Coronary artery (tissue), 2 donors: ENCODE measurements around the gene DDX51.

Experiments used
- DNase-seq: peaks from one replicate; pipeline ENCODE4 v3.0.0-alpha.2; 2017; ENCODE audit warnings: low spot score
- H3K27ac ChIP-seq, 2 donors: fragments of 200-600 bp; sonication (generic); one replicate each; pipeline ENCODE4 v1.5.1; 2016 to 2019
- H3K4me3 ChIP-seq: fragments of 200-600 bp; sonication (generic); 2 replicates; pipeline ENCODE4 v1.5.1; 2016; ENCODE audit warnings: mild to moderate bottlenecking, moderate library complexity
- TF ChIP-seq, protein P1 (sequence below): fragments of 200-600 bp; sonication (generic); IDR thresholded peaks from one replicate; pipeline ENCODE4 v1.5.1; 2019; ENCODE audit warnings: antibody characterized with exemption

Gene DDX51, protein sequence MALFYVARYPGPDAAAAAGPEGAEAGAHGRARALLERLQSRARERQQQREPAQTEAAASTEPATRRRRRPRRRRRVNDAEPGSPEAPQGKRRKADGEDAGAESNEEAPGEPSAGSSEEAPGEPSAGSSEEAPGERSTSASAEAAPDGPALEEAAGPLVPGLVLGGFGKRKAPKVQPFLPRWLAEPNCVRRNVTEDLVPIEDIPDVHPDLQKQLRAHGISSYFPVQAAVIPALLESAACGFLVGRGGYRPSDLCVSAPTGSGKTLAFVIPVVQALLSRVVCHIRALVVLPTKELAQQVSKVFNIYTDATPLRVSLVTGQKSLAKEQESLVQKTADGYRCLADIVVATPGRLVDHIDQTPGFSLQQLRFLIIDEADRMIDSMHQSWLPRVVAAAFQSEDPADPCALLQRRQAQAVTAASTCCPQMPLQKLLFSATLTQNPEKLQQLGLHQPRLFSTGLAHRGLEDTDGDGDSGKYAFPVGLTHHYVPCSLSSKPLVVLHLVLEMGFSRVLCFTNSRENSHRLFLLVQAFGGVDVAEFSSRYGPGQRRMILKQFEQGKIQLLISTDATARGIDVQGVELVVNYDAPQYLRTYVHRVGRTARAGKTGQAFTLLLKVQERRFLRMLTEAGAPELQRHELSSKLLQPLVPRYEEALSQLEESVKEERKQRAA

DNA sequence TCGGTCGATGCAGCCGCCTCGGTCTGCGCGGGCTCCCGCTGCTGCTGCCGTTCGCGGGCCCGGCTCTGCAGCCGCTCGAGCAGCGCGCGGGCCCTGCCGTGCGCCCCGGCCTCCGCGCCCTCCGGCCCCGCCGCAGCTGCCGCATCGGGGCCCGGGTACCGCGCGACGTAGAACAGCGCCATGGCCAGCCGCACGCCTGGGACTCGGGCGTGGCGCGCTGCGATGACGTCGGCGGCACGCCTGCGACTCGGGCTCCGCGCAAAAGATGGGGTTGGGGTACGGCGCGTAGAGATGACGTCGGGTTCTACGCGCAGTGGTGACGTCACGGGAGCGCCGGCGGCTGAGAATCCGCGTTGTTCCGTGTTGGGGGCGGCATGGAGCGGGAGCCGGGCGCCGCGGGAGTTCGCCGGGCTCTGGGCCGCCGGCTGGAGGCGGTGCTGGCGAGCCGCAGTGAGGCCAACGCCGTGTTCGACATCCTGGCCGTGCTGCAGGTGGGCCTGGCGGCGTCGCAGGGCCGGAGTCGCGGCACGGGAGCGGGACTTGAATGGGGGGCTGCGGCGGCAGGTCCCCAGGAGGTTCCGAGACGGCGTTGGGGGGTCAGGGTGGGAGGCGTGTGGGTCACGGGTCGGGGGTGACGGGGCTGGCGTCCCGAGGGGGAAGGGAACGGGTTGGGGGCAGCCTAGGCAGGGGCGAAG lies at the start of gene DDX51, which contains the start of gene NOC4L:
TSS of gene DDX51 (minus strand) at position 205 of the 695 bp plus-strand sequence. CDS start at position 182, 23 bp downstream.
TSS of gene NOC4L (plus strand) at position 343 of the 695 bp plus-strand sequence. CDS start at position 375, 32 bp downstream.
- peak within 1 kb of the TSS; percentile 93 for H3K4me3 ChIP-seq
- peak; percentile 93 for DNase-seq
- TF ChIP-seq, protein P1, sequence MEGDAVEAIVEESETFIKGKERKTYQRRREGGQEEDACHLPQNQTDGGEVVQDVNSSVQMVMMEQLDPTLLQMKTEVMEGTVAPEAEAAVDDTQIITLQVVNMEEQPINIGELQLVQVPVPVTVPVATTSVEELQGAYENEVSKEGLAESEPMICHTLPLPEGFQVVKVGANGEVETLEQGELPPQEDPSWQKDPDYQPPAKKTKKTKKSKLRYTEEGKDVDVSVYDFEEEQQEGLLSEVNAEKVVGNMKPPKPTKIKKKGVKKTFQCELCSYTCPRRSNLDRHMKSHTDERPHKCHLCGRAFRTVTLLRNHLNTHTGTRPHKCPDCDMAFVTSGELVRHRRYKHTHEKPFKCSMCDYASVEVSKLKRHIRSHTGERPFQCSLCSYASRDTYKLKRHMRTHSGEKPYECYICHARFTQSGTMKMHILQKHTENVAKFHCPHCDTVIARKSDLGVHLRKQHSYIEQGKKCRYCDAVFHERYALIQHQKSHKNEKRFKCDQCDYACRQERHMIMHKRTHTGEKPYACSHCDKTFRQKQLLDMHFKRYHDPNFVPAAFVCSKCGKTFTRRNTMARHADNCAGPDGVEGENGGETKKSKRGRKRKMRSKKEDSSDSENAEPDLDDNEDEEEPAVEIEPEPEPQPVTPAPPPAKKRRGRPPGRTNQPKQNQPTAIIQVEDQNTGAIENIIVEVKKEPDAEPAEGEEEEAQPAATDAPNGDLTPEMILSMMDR, result no peak
- peak within 1 kb of the TSS; percentile 81 to 93 for H3K27ac ChIP-seq

DNA sequence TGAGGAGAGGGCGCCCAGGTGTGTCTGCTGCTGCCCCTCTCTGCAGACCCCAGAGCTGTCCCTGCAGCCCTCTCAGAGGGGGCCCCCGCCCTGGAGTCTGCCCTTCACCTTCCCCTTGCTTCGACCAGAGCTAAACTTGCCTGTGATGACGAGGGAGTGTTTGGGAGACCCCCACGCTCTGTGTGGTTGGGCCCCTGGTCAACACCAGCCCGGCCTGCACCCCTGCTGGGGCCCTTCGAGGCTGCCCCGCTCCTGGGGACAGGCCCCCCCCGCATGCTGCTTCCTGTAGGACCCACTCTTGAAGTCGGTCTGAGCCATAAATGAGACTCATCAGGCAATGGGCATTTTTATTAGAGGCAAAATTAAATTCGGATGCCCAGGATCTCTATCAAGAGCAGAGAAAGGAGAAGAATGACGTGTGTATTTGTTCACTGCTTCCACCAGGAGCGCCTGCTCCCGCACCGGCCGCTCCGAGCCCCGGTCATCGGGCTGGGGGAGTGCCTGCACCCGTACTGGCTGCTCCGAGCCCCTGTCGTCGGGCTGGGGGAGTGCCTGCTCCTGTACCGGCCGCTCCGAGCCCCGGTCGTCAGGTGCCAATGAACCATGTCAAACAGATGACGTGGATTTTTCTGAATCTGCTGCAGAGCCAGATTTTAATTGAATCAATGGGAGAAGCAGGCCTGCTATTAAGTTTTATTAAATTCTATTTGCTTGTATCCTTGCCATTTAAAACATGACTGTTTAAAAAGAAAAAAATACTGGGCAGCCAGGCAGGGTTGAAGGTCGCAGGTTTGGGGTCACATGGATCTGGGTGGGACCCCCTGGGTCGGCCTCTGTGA lies 47.8 kb upstream of the DDX51 start:
- Histone ChIP-seq H3K27ac (no peak overlapping the region), H3K4me3 (no peak overlapping the region)
- no peak for DNase-seq
- TF ChIP-seq, protein P1, result no peak

DNA sequence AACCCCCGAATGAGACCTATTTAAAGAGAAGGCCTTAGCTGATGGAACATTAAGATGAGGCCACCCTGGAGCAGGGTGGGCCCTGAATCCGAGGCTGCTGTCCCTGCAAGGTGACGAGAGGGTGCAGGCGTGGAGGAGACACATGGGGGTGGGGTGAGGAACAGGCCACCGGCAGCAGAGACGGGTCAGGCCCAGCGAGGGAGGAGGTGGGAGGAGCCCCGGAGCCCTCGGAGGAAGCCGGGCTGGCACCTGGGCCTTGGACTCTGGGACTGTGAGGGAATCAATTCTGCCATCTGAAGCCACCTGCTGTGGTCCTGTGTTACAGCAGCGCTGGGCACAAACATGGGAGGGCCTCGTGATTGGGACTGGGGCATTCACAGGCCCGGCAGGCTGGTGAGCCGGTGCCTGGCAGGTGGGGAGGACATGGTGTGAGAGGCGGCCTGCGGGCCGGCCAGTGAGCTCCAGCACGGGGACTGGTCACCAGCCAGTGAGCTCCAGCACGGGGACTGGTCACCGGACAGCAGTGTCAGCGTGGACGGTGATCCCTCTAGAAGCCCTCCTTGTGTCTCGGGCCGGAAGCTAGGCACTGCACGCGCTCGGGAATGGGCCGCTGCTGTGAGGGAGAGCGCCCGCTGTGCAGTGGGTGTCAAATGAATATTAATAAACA lies 46.8 kb upstream of the DDX51 start:
- TF ChIP-seq, protein P1, result no peak
- DNase-seq, result no peak
- H3K4me3 ChIP-seq, result no peak overlapping the region
- H3K27ac ChIP-seq, result no peak overlapping the region

DNA sequence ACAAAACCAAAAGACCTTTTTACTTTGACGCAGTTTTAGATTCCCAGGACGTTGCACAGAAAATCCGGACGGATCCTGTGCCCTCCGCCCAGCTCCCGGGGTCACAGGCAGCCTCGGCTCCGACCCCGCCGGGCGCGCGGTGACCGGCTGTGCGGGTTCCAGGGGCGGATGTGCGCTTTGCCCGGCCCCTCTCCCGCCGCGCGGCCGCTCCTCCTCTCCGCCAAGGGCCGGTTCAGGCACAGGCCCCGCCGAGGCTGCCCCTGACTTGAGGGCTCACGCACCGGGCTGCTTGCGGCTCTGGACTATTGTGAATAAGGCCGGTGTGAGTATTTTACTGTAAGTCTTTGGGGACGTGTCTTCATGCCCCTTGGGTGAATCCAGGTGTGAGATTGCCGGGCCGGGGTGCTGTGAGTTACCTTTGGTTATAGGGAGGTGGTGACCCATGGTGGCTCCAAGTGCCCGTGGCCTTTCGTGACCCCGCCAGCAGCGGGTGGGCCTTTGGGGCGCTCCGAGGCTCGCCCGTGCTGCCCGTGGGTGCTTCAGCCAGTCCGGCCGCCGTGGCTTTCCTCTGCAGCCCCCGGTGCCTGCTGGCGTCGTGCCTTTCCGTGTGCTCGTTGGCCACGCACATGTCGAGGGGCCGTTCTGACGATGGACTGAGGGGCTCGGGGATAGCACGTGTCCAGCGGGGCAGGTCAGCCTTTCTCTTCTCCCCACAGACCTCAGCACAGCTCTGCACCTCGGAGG lies 46.1 kb upstream of the DDX51 start:
- Histone ChIP-seq H3K27ac (peak overlapping the region; percentile 25 to 87), H3K4me3 (peak overlapping the region; percentile 80)
- no peak for DNase-seq
- TF ChIP-seq, protein P1, result no peak

DNA sequence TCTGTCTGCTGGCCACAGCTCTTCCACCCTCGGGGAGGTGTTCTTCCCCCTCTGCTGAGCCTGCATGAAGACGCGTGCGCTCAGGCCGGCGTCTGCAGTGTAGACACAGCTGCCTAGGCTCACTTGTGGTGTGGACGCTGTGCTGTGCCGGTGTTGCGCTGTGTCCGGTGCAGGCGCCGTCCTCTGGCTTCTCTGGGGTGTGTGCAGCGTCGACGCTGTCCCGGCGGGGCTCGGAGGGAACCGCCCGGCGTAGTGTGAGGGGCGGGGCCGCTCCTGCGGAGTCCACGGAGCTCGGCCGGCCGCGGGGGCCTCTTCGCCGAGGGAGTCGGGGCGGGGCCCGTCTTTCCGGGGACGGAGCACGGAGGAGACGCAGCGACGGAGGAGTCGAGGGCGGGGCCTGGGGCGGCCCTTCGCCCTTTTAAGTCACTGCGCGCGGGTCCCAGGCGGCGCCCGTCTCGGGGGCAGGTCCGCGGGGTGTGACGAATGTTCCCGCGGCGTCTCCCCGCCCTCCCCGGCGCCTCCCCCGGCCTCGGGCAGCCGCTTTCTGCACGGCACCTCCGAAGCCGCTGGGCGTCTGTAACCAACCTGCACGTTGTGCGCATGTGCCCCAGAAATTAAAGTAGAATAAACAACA lies 45.4 kb upstream of the DDX51 start:
- H3K4me3 ChIP-seq, result peak overlapping the region; percentile 80
- TF ChIP-seq, protein P1, result no peak
- H3K27ac ChIP-seq, result peak overlapping the region; percentile 25 to 87
- peak; percentile 95 for DNase-seq
